HTR-8/SVneo (cell line): Measurements from ENCODE around the gene RHPN2.
"Not testable (repeated sequence)": the region's sequence is repeated elsewhere in the genome, so short reads cannot be mapped to it uniquely, and the experiment has no call there.

Source experiments
- DNase-seq: peaks from one replicate; pipeline ENCODE4 v3.0.0; 2011; ENCODE audit warnings: low spot score, mixed read lengths; ENCODE audit not compliant: insufficient read length
- FAIRE-seq: peaks from 2 replicates; lab custom pipeline; 2011; peaks lifted over from hg19 to GRCh38; lab: Jason Lieb, UNC

Gene RHPN2

DNA sequence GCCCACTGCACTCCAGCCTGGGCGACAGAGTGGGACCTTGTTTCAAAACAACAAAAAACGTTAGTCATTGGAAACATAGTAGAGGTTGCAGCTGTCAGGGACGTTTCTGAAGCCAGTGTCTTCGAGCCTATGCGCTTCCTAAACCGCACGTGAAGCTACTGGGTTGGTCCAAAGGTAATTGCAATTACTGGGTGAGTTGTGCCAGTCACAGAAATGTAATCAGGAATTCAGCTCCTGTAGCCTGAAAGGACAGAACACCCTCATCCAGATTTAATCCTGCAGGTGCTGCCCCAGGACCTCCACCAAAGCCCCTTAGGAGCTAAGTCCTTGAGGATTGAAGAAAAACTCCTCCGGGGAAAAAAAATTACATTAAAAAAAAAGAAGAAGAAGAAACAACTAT, 2.4 kb upstream of the RHPN2 start:
- DNase-seq, result no peak
- no peak for FAIRE-seq

DNA sequence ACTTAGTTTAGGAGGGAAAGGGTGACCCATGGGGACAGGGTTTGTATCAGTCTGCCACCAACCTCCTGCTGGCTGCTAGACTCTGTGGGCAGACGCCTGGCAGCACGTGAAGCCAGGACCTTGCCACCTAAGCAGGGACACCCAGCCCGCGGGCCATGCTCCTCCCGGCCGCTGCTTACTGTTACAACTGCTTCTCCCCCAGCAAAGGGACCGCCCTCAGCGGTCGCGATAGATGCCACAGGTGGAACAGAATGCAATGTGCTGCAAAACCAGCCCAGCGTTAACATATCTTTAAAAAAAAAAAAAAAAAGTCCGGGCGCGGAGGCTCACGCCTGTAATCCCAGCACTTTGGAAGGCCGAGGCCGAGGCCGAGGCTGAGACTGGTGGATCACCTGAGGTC, 1.9 kb upstream of the RHPN2 start:
- FAIRE-seq, result no peak
- no peak for DNase-seq

DNA sequence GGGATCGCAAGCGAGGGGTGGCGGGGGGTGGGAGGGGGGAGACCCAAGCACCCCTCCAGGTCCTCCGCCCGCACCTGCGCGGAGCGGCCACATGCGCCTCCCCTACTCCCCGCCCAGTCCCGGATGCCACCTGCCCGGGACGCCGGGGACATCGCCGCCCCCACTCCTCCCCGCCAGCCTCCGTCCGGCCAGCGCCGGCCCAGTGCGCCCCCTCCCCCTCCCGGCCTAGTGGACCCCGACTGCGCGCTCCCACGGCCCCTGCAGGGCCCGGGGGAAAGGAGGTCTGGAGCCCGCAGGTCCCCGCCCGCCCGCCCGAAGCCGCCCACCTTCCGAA, 263 bp downstream of the RHPN2 start:
- DNase-seq, result no peak
- FAIRE-seq, result no peak

DNA sequence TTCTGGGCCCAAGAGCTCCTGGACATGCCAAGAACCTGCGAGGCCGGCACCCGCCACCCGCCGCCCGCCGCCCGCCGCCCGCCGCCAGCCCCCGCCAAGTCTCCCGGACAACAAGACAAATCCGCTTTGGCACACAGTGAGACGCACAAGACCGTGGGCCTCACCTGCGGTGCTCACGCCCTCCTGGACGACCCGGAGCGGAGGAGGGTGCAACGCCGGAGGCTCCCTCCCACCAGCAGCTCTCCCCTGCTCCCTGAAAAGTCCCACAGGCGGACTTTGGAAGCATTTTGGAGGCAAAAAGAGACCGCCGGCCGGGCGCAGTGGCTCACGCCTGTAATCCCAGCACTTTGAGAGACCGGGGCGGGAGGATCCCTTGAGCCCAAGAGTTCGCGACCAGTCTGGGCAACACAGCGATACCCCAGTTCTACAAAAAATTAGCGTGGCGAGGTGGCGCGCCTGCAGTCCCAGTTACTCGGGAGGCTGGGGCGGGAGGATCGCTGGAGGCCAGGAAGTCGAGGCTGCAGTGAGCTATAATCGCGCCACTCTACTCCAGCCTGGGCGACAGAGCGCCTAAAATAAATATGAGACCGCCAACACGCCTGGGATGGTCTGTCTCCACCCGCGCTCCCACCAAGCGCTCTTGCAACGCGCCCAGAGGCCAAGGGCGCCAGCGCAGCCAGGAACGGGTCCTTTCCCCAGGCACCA, 783 bp downstream of the RHPN2 start:
- FAIRE-seq (no peak), DNase-seq (no peak)

DNA sequence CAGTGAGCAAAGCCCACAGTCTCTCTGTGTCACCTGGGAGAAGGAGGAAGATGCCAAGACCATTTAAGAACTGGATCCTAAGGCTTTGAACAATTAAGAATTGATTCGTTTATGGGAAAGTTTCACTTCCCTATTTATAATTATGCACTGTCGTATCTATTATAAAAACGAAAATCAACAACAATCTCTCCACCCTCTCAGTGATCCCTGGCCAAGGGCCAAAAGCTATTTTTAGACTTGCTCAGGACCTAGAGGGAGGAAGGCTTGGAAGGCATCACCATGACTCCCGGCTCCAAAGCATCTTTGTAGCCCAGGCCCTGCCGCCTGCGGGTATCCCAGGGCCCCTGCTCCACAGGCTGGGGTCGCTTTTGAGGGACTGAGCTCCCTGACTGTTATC, 1.3 kb downstream of the RHPN2 start:
- DNase-seq, result no peak
- FAIRE-seq, result no peak

DNA sequence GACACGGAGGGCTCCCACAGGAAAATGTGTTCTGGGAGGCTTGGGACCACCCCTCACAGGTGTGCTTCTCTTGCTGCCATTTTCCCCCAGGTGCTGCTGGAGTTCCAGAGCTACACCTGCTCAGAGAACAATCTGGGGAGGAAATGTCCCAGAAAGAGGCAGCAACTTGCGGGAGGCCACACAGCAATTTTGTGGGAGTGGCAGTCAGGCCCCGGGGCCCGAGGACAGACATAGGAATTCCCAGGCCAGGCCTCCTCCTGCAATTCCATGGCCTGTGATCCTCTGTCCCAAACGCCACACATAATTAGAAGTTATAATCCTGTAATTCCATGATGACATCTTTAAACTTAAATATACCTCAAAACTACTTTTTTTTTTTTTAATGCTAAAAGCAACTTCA, 1.8 kb downstream of the RHPN2 start:
- no peak for FAIRE-seq

DNA sequence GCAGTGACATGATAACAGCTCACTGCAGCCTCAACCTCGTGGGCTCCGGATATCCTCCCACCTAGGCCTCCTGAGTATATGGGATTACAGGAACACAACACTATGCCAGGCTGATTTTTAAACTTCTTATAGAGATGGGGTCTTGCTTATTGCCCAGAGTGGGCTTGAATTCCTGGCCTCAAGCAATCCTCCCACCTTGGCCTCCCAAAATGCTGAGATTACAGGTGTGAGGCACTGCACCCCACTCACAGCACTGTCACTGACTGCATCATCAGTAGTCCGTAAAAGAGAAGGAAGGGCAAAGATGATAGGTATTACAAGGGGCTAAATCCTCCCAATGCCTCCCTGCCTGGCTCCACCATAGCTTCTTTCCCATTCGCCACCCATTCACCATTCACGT, 4.1 kb downstream of the RHPN2 start:
- no peak for DNase-seq
- peak; percentile 36 for FAIRE-seq

More for the DNA sequence above, 1.8 kb downstream of the RHPN2 start:
- DNase-seq, result no peak

DNA sequence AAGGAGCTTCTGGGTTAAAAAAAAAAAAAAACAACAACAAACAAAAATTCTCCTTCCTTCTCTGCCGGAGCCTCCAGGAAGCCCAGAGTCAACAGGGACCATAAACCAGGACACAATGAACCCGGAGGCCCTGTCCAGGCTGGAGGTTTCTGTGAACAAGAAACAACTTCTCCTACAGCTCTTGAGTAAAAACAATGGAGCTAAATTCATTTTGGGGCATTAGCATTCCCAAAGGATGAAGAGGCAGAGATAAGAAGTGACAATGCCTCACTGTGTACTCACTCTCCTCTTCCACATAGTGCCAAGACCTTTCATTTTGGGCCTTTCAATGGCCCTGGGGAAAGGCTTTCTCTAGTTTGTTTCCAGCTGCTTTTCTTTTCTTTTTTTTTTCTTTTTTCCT, 9.0 kb downstream of the RHPN2 start:
- FAIRE-seq (no peak), DNase-seq (no peak)

DNA sequence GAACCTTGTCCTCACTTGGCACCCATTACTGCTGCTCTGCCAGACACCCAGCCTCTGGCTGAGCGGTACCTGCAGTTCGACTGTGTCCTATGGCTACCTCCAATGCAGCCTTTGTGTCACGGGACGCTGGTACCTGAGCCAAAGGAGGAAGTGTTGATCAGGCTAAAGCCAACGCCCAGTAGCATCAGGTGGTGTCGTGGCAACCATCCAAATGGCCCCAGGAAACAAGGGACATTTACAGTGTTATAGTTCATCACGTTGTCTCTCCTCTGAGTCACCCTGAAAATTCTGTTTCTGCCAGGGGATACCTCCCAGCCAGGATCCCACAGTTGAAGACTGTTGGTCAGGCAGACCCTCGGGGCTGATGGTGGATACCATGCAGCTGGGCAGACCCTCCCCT, 10.1 kb downstream of the RHPN2 start:
- DNase-seq (no peak), FAIRE-seq (no peak)

DNA sequence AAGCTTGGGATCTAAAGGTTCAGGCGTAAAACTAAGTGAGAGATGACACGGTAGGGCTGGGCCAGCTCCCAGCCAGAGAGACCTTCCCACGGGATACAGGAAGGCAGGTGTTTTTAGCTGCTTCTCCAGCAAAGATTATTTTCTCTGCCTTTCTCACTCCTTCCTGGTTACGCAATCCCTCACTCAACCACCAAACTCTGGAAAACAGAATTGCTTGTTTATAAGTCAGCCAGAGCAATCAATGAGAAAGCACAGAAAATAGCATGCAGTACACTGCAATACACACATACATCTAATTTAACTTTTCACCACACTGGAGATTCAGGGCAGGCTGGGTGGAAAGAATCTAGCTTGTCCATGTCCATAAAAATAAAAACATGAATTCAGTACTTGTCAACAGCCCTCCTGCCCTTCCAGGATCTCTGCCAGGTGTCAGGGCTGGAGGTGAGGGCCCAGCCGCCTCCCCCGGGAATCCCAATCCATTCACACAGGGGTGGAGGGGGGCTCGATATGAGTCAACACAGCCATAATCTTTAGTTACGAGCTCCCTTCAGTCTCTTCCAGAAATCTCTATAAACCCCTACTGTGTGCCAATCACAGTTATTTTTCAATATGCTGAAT, 12.2 kb downstream of the RHPN2 start:
- DNase-seq (peak; percentile 41), FAIRE-seq (no peak)

DNA sequence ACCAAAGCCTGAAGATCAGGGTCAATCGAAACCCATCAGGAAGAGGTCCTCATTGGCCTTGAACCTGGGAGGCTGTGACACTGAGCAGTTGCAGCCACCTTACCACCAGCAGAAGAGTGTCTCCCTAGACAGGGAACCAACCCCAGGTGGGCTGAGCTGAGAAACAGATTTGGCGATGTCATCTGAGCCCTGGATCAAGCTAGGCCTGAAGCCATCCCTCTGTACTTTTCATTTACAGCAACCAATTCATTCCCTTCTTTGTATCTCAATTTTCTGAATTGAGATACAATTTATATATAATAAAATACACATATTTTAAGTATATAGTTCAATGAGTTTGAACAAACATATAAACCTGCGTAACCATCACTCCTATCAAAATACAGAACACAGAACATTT, 14.6 kb downstream of the RHPN2 start:
- no peak for FAIRE-seq

DNA sequence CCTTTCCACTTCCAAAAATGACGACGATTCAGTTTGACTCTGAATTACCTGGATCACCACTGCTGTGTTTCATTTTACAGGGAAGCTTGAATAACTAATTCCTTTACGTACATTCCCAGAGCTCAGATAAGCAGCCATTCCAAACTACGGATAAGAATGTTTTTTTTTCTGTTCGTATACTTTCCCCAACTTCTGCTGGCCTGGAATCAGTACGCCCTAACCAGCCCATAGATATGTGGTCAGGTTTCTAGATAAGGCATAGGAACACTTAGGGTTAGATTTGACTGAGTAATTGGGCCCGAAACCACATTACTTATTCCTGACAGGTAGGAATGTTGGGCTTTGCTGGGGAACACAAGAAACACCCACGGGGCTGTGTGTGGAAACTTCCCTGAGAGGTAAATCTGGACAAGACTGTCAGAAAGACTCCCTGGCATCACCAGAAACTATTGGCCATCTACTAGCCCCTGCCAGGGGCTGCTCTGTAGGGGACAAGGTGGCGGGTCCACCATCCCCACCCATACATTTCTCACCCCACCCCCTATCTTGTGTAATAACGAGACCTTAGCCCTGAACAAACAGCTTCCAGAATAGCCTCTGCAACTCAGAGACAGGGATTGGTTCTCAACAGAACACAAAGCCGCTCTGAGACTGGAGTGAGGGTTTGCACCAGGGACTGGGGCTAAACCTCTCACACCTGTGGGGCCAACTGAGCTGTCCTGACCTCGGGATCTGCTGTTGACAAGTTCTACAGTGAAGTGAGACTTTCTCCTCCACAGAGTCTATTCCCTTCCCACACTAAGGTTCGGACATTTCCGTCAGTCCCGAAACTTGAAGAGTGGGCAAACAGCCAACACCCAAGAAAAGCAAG, 15.6 kb downstream of the RHPN2 start:
- no peak for DNase-seq
- no peak for FAIRE-seq

More for the DNA sequence above, 14.6 kb downstream of the RHPN2 start:
- no peak for DNase-seq

DNA sequence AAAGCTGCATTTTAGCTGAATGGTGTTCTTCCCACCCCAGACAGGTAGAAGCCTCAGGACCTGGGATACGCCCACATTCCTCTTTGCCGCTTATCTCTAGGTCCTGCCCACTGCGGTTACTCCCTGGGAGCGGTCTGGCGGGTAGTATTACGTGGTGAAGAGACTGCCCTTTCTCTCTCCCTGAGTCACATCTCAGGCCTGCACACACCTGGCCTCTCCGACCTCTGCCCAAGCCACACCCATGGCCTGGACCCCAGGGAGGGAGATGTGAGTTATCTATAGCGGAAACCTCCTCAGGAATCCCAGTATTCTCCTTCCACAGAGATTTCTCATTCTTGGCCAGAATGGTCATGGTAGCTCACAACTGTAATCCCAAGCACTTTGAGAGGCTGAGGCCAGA, 17.3 kb downstream of the RHPN2 start:
- no peak for FAIRE-seq
- DNase-seq, result no peak

DNA sequence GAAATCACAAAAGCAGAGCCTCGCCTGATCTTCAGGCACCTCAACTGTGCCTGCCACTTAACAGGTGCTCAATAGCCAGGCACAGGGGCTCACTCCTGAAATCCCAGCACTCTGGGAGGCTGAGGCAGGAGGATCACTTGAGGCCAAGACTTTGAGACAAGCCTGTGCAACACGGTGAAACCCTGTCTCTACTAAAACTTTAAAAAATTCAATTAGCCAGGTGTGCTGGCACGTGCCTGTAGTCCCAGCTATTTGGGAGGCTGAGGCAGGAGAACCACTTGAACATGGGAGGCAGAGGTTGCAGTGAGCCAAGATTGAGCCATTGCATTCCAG, 22.9 kb downstream of the RHPN2 start:
- not testable (repeated sequence) for FAIRE-seq, DNase-seq

DNA sequence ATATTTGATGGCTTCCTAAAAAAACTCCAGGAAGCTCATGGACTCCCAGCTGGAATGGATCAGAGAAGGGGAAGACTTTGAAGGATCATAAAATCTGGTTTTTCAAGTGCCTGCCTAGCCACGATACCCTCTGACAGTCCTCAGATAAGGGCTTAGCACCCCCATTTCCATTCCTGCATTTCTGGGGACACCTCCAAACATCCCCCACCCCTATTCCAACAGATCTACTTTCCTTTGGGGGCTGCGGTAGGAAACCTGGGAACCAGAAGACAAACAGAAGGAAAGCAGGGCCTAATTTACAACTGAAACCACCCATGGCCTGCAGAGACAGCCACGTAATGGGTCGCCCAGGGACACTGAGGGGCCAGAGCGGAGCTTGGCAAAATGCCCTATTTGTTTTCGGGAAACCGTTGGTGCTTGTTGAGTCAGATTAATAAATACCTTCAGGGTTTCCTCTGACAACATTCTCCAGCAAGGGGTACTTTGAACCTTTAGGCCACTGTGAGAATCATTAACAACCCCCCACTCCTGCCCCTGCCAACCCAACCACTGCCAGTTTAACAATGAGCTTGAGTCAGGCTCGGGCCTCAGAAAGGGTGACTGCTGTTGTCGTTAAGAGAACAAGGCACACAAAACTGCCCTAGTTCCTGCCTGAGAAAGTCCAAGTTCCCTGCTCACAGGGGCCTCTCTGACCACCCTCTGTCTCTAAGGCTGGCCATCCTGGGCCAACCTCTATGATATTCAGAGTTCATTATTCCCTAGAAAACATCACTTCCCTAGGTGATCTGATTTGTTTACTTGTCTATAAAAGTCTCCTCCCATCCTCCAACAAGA, 23.5 kb downstream of the RHPN2 start:
- no peak for FAIRE-seq
- DNase-seq, result peak; percentile 34

DNA sequence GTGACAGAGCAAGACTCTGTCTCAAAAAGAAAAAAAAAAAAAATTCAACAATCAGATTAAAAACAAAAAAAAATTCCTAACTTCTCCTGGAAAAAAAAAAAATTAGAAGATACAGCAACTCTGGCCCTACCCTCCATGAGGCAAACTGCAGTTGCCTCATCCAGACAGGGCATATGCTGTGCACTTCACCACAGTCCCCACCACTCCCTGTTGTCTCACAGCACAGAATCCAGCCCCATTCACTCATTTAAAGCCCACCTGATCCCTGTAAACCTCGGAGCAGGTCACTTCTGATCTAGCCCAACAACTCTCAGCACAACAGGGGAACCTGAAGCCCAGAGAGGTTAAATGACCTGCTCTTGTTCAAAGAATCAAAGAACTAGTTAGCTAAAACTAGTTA, 24.9 kb downstream of the RHPN2 start:
- no peak for FAIRE-seq

DNA sequence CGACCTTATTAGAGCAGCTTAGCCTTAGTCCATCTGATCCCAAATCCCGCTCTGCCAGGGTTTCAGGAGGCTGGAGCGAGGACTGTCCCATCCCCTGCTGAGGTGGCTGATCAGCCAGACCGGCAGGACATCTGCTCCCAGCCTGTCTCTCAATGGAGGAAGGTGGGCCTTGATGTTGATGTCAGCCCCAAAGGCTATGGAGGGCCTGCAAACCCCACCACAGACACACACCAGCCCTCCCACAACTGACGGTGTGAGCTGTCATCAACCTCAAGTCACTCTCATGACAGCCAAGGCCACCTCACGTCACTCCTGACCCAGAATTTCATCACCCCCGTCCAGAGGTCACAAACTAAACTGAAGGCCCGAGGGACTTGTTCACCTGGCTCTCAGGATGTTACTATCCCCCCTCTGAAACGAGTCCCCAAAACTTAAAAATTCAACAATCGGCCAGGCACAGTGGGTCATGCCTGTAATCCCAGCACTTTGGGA, 25.5 kb downstream of the RHPN2 start:
- FAIRE-seq (no peak), DNase-seq (no peak)

More for the DNA sequence above, 24.9 kb downstream of the RHPN2 start:
- DNase-seq, result no peak

DNA sequence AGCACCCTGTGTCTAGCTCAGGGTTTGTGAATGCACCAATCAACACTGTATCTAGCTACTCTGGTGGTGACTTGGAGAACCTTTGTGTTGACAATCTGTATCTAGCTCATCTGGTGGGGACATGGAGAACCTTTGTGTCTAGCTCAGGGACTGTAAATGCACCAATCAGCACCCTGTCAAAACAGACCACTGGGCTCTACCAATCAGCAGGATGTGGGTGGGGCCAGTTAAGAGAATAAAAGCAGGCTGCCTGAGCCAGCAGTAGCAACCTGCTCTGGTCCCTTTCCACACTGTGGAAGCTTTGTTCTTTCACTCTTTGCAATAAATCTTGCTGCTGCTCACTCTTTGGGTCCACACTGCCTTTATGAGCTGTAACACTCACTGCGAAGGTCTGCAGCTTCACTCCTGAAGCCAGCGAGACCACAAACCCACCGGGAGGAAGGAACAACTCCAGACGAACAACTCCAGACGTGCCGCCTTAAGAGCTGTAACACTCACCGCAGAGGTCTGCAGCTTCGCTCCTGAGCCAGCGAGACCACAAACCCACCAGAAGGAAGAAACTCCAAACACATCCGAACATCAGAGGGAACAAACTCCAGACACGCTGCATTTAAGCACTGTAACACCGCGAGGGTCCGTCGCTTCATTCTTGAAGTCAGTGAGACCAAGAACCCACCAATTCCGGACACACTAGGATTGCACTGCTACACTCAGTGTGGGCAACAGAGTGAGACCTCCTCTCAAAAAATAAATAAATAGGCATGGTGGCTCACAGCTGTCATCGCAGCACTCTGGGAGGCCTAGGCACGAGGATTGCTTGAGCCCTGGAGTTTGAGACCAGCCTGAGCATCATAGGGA, 27.3 kb downstream of the RHPN2 start:
- not testable (repeated sequence) for DNase-seq, FAIRE-seq

DNA sequence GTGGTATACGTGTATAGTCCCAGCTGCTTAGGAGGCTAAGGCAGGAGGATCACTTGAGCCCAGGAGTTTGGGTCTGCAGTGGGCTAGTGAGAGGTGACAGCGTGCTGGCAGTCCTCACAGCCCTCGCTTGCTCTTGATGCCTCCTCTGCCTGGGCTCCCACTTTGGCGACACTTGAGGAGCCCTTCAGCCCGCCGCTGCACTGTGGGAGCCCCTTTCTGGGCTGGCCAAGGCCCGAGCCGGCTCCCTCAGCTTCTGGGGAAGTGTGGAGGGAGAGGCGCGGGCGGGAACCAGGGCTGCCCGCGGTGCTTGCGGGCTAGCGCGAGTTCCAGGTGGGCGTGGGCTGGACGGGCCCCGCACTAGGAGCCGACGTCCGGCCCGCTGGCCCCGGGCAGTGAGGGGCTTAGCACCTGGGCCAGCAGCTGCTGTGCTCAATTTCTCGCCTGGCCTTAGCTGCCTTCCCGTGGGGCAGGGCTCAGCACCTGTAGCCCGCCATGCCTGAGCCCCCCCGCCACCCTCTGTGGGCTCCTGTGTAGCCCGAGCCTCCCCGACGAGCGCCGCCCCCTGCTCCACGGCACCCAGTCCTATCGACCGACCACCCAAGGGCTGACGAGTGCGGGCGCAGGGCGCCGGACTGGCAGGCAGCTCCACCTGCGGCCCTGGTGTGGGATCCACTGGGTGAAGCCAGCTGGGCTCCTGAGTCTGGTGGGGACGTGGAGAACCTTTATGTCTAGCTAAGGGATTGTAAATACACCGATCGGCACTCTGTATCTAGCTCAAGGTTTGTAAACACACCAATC, 28.1 kb downstream of the RHPN2 start:
- not testable (repeated sequence) for FAIRE-seq

More for the DNA sequence above, 28.1 kb downstream of the RHPN2 start:
- not testable (repeated sequence) for DNase-seq
